HEK293 (cell line): ENCODE data around the gene ATP1A3.

ENCODE experiments used
- BCL11B ChIP-seq: fragments of 450-650 bp; formaldehyde crosslinking; IDR thresholded peaks from 2 replicates; pipeline ENCODE4 v1.5.1; 2016; ENCODE audit warnings: low read depth, missing biosample characterization, missing genetic modification characterization
- KLF8 ChIP-seq: fragments of 450-650 bp; formaldehyde crosslinking; IDR thresholded peaks from 2 replicates; pipeline ENCODE4 v1.5.1; 2016; ENCODE audit warnings: missing biosample characterization, missing genetic modification characterization
- PRDM10 ChIP-seq: fragments of 450-650 bp; formaldehyde crosslinking; IDR thresholded peaks from 2 replicates; pipeline ENCODE4 v1.5.1; 2016; ENCODE audit warnings: missing biosample characterization, missing genetic modification characterization
- SALL2 ChIP-seq: fragments of 450-650 bp; formaldehyde crosslinking; IDR thresholded peaks from 2 replicates; pipeline ENCODE4 v1.5.0; 2017; ENCODE audit warnings: missing biosample characterization, mild to moderate bottlenecking, missing genetic modification characterization, borderline replicate concordance
- TCF7L2 ChIP-seq: IDR thresholded peaks from 2 replicates; pipeline ENCODE4 v1.6.1; 2011; ENCODE audit warnings: low read depth, mild to moderate bottlenecking, inconsistent platforms, low read length, moderate library complexity, borderline replicate concordance
- ZNF324 ChIP-seq: fragments of 450-650 bp; formaldehyde crosslinking; IDR thresholded peaks from 2 replicates; pipeline ENCODE4 v1.5.1; 2016; ENCODE audit warnings: missing biosample characterization, missing genetic modification characterization
- ZNF398 ChIP-seq: fragments of 450-650 bp; formaldehyde crosslinking; IDR thresholded peaks from 2 replicates; pipeline ENCODE4 v1.5.1; 2017; ENCODE audit warnings: missing biosample characterization, missing genetic modification characterization
- ZNF544 ChIP-seq: fragments of 450-650 bp; formaldehyde crosslinking; IDR thresholded peaks from 2 replicates; pipeline ENCODE4 v1.5.0; 2017; ENCODE audit warnings: missing biosample characterization, missing genetic modification characterization
- ZNF596 ChIP-seq: fragments of 450-650 bp; IDR thresholded peaks from 2 replicates; pipeline ENCODE4 v1.5.0; 2018; ENCODE audit warnings: missing biosample characterization, mild to moderate bottlenecking, missing genetic modification characterization, moderate library complexity
- ZNF654 ChIP-seq: fragments of 450-650 bp; formaldehyde crosslinking; IDR thresholded peaks from 2 replicates; pipeline ENCODE4 v1.5.1; 2016; ENCODE audit warnings: low read depth, missing biosample characterization, missing genetic modification characterization
- ZNF670 ChIP-seq: fragments of 450-650 bp; formaldehyde crosslinking; IDR thresholded peaks from 2 replicates; pipeline ENCODE4 v1.5.1; 2016; ENCODE audit warnings: missing biosample characterization, missing genetic modification characterization, low read depth
- TF ChIP-seq, protein P1 (sequence below): fragments of 450-650 bp; formaldehyde crosslinking; IDR thresholded peaks from 2 replicates; pipeline ENCODE4 v1.5.1; 2016; ENCODE audit warnings: missing biosample characterization, missing genetic modification characterization
- TF ChIP-seq, protein P2 (sequence below): fragments of 450-650 bp; formaldehyde crosslinking; IDR thresholded peaks from 2 replicates; pipeline ENCODE4 v1.5.1; 2016; ENCODE audit warnings: missing biosample characterization, missing genetic modification characterization, low read depth
- TF ChIP-seq, protein P3 (sequence below): fragments of 450-650 bp; formaldehyde crosslinking; IDR thresholded peaks from 2 replicates; pipeline ENCODE4; 2016; ENCODE audit warnings: missing biosample characterization, missing genetic modification characterization

The ATP1A3 gene

GRCh38 chr19:41924151-41925145, 69.6 kb downstream of the ATP1A3 start (continued):
- TF ChIP-seq, protein P1, sequence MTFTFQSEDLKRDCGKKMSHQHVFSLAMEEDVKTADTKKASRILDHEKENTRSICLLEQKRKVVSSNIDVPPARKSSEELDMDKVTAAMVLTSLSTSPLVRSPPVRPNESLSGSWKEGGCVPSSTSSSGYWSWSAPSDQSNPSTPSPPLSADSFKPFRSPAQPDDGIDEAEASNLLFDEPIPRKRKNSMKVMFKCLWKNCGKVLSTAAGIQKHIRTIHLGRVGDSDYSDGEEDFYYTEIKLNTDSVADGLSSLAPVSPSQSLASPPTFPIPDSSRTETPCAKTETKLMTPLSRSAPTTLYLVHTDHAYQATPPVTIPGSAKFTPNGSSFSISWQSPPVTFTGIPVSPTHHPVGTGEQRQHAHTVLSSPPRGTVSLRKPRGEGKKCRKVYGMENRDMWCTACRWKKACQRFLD (tag by site-specific recombination), result no peak
- no peak for TF ChIP-seq ZNF398 (tag by site-specific recombination)
- TF ChIP-seq ZNF544 (tag by site-specific recombination), result no peak
- TF ChIP-seq ZNF654 (tag by site-specific recombination), result no peak
- TF ChIP-seq TCF7L2, result no peak
- TF ChIP-seq ZNF596, result no peak
- TF ChIP-seq, protein P2, sequence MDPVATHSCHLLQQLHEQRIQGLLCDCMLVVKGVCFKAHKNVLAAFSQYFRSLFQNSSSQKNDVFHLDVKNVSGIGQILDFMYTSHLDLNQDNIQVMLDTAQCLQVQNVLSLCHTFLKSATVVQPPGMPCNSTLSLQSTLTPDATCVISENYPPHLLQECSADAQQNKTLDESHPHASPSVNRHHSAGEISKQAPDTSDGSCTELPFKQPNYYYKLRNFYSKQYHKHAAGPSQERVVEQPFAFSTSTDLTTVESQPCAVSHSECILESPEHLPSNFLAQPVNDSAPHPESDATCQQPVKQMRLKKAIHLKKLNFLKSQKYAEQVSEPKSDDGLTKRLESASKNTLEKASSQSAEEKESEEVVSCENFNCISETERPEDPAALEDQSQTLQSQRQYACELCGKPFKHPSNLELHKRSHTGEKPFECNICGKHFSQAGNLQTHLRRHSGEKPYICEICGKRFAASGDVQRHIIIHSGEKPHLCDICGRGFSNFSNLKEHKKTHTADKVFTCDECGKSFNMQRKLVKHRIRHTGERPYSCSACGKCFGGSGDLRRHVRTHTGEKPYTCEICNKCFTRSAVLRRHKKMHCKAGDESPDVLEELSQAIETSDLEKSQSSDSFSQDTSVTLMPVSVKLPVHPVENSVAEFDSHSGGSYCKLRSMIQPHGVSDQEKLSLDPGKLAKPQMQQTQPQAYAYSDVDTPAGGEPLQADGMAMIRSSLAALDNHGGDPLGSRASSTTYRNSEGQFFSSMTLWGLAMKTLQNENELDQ (tag by site-specific recombination), result no peak
- TF ChIP-seq, protein P3, sequence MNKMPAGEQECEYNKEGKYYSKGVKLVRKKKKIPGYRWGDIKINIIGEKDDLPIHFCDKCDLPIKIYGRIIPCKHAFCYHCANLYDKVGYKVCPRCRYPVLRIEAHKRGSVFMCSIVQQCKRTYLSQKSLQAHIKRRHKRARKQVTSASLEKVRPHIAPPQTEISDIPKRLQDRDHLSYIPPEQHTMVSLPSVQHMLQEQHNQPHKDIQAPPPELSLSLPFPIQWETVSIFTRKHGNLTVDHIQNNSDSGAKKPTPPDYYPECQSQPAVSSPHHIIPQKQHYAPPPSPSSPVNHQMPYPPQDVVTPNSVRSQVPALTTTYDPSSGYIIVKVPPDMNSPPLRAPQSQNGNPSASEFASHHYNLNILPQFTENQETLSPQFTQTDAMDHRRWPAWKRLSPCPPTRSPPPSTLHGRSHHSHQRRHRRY (tag by site-specific recombination), result no peak
- TF ChIP-seq ZNF324 (tag by site-specific recombination), result no peak
- no peak for TF ChIP-seq ZNF670 (tag by site-specific recombination)
- TF ChIP-seq KLF8 (tag by site-specific recombination), result peak; percentile 37; the same call in 1 of the 2 replicates
- no peak for TF ChIP-seq SALL2
- TF ChIP-seq PRDM10 (tag by site-specific recombination), result no peak
- TF ChIP-seq BCL11B (tag by site-specific recombination), result no peak
- TF ChIP-seq, all 188 proteins: peak for 16
